Posterior vena cava (tissue), 2 donors: Measurements from ENCODE around the gene MOB3B. TPM values are rescaled to one million over a fixed set of nuclear protein-coding genes. Genes with fewer than 3 reads are reported as not detected.

ENCODE experiments used
- DNase-seq: peaks from one replicate; pipeline ENCODE4 v3.0.0-alpha.2; 2020; ENCODE audit warnings: low spot score
- intact Hi-C, 2 donors: fragments of 100-400 bp; cut with DNase I; formaldehyde crosslinking; loops; one replicate each; pipeline versions ENCODE4 v1.14.1 to v1.14.2; 2022 to 2023
- total RNA-seq, 2 donors: library from RNA; stranded (reverse); fragmentation: NEBNext Ultra II Directional; extraction: Animal tissue kit (Norgen Biotek cat#: 25700); gene quantifications; one replicate each; pipeline ENCODE4 v1.2.1, GENCODE V29; 2021
- donor health status: DM: yes; HTN: yes; CAD: no.
- donor health status: DM: yes; HTN: yes; CAD: no.

The MOB3B gene
- total RNA-seq, 2 donors from 2014 or later, result 3.2 to 4.0 TPM

GRCh38 chr9:27385606-27386322 is 143.8 kb downstream of the MOB3B start:
- intact Hi-C loops, result no loop called here
- no peak for DNase-seq

GRCh38 chr9:27384262-27385014 is 145.2 kb downstream of the MOB3B start:
- DNase-seq, result no peak
- intact Hi-C loops, result no loop called here

DNA sequence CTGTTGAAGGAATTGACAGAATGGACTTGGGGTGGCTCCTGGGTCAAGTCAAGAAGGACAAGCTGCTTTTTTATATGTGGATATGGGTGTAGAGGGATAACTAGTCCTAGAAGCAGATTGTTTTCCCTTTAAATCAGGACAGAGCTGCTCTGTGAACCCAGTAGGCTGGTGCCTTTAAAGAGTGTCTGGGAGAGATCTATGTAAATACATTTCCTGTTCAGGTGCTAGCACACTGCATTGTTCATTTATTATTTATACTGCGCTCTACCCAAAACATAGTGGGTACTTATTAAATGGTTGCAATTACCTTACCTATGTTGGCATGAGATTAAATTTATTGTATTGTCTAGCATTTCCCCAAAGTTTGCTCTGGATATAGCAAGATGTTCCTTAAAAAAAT is 146.1 kb downstream of the MOB3B start:
- intact Hi-C loops, result no loop called here
- no peak for DNase-seq

GRCh38 chr9:27382975-27383374 is 146.6 kb downstream of the MOB3B start:
- intact Hi-C loops, result no loop called here
- no peak for DNase-seq

DNA sequence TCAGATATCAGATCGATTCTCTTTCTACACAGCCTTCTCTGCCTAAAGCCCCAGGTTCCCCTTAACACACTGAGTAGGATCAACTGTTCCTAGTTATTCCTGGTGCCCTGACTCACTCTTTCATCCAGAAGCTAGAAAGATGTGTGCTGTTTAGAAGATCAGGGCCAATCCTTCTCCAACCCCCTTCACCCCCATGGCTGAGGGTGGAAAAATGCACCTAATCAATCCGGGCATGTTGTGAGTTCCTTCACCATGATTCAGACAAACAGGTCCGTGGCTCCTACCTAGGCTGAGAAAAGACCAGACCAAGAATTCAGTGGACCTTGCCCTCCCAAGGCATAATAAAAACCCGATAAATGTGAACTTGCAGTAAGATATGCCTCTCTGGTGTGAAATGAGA is 147.3 kb downstream of the MOB3B start:
- intact Hi-C loops, result no loop called here
- DNase-seq, result no peak

DNA sequence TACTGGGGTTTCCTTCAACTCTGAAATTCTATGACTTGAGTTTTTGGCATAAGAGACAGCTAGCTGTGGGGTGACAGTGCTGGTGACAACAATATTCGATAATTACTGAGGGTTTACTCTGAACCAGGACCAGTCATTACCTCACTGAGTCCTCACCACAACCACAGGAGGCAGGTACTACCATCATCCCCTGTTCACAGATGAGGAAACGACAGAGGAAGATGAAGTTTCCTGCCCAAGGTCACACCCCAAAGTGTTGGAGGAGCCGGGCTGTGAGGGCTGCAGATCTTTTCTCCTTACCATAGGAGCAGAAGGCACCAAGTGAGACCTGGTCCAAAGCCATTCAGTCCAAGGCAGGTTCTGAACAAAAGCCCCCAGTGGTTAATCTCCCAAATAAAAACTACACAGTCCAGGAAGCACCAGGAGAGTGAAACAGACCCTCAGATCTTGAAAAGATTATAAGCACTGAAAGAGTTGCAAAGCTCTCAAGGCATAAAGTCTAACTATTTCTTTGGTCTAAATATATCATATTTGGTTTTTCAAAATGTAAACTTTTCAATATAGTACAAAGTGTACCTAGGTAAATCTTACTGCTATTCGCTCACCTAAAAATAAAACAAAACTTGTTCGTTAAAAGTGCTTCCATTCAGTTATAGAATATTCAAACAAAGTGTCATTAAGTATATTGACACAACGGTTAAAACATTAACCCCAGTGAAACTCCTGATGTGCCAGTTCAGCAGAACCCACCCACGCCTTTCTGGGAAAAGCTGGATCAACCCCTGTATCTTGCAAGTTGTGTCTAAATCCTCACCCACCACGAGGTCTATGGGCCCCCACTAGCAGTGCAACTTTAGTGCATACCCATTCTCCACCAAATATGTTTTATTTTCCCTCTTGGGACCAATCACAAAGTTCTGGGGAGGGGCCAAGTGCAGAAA is 150.0 kb downstream of the MOB3B start:
- no peak for DNase-seq
- intact Hi-C loops, result no loop called here

DNA sequence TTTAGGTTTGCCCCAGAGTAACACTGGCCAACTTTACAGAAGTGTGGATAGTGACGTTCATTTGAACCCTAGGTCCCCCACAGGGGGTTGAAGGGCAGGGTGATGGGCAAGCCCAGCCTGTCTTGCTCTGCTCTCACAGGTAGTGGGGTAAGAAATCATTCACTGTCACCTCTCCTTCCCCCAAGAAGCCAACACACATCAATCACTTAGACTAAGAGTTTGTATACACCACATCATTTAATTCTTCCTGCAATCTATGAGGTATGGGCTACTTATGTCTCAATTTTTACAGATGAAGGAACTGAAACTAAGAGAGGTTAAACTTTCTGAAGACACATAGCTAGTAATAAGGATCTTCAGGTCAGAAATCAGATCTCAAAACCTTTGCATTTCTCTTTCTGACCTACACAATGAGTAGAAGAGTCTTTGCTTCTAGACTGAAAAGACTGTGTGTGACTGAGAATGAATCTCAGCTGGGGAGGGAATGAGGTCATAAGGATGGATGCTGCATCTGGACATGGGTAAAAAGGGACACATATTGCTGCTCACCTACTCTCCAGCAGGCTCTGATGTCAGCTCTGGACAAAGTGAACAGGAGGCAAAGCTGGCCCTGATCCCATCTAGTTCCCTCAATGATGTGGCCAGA is 151.7 kb downstream of the MOB3B start:
- no peak for DNase-seq
- intact Hi-C loops, result no loop called here

GRCh38 chr9:27377147-27377807 is 152.3 kb downstream of the MOB3B start:
- DNase-seq, result no peak
- intact Hi-C loops, result no loop called here

GRCh38 chr9:27373851-27374250 is 155.8 kb downstream of the MOB3B start:
- DNase-seq, result no peak
- intact Hi-C loops, result no loop called here

- intact Hi-C loops, result no loop called here
- no peak for DNase-seq
These were observed 157.0 kb downstream of the MOB3B start for GRCh38 chr9:27372615-27373014.

DNA sequence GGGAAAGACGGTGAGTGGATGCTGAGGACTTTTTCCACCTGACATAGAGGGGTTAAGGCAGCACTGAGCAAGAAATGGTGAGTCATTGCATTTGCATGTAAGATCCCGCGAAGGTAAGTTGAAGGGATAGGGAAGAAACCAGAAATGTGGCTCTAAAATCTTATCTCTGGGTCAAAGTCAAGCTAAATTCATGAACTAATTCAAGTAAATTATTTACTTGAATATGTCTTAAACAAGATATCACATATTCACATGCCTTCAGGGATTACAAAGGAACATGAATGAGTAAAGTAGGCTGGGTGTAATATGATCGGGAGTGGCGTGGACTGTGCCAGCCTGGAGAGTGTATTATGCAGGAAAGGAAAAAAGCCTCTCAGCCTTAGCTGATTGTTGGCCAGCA is 158.2 kb downstream of the MOB3B start:
- no peak for DNase-seq
- intact Hi-C loops, result no loop called here

GRCh38 chr9:27369591-27369990 is 160.0 kb downstream of the MOB3B start:
- intact Hi-C loops, result no loop called here
- DNase-seq, result no peak

- DNase-seq, result no peak
- intact Hi-C loops, result no loop called here
These were observed 161.2 kb downstream of the MOB3B start for GRCh38 chr9:27368316-27368985.

DNA sequence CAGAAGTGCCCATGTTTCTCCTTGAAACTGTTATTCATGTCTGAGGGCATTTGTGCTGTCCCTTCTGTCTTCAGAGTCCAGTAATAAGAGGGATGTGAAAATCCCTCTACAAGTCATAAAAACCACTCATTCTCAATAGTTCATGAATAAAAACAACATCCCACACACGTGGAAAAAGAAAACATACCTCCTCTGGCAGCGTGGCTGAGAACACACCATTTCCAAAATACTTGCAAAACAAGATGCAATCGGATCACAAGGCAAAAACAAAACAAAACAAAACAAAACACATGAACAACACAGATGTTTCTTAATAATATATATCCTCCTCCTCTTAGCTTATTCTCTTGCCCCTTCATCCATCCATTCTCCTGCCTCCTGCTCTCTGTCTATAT is 161.7 kb downstream of the MOB3B start:
- intact Hi-C loops, result no loop called here

GRCh38 chr9:27367175-27367798 is 162.3 kb downstream of the MOB3B start:
- intact Hi-C loops, result no loop called here
- no peak for DNase-seq

More for the DNA sequence above, 161.7 kb downstream of the MOB3B start:
- DNase-seq, result no peak

DNA sequence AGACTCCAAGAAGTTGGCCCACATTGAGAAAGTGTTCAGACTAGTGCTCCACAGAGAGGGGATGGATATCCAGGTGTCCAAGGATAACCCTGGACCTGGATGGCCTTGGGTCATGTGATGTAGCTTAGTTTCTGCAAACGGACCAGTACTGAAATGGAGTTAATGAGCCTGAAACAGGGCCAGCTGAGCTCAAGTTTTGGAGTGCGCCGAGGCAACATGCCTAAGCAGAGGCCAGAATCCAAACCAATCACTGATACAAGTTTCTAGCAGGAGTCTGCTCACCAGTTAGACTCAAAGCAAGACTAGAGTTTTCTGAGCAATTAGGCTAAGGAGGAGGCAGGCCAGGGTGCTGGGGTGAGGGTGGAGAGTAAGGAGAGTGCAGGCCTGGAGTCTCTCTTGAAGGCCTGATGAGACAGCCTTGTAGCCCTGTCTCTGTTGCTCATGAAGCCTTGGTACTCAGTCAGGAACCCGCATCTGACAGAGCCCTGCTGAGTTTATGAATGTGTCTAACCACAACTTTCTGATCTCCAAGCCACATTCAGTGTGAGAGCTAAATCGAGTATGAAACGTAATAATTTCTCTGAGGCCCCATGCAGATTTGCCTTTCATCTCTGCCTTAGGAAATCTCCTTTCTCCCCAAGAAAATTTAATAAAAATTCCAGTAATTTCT is 163.8 kb downstream of the MOB3B start:
- intact Hi-C loops, result no loop called here

DNA sequence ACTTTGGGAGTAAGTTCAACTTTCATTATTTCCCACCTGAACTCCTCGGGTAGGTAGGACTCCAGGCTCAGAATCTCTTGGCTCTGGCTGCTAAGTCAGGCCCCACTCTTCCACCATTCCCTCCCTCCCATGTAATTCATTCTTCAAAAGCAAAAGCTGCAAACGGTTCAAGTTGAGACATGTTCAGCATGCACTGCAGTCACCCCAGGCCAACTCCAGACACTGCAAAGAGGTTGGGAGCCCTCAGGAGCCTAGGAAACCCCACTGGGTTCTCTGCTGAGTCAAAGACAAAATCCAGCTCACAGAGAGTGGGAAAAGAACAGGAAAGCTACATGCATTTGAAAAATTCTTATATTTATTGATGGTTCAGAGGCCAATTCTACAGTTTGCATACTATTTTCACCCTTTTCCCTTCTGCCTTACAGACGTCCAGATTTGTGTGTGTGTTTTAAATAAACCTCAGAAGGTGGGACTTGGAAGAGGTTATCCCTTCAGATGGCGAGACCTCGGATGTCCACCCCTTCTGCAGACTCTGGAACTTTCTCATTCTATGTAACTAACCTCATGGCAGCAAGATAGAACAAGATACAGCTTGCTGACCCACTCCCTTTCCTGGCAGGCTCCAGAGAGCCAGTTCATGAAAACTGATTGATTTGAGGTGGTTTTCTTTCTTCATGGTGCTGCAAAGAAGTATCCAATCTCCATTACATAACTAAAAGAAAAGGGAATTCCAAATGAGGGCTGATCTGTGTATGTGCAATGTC is 167.0 kb downstream of the MOB3B start:
- no peak for DNase-seq
- intact Hi-C loops, result no loop called here

More for the DNA sequence above, 163.8 kb downstream of the MOB3B start:
- DNase-seq, result no peak
